OCI-LY1 (cell line): ENCODE results near the gene SEMA3A.

Experiments used
- EZH2 ChIP-seq: fragments of 200-600 bp; sonication (generic), shearing (Covaris generic); IDR thresholded peaks from 2 replicates; pipeline ENCODE4 v1.8.0; 2017; ENCODE audit warnings: borderline replicate concordance, mixed run types, mild to moderate bottlenecking, antibody characterized with exemption, low read length, moderate library complexity, mixed read lengths
- TF ChIP-seq, protein P1 (sequence below): fragments of 200-600 bp; sonication (generic), shearing (Covaris generic); IDR thresholded peaks from 2 replicates; pipeline ENCODE4 v1.5.1; 2017; ENCODE audit warnings: mild to moderate bottlenecking, antibody characterized with exemption, low read length, moderate library complexity, mixed read lengths

- TF ChIP-seq, protein P1, sequence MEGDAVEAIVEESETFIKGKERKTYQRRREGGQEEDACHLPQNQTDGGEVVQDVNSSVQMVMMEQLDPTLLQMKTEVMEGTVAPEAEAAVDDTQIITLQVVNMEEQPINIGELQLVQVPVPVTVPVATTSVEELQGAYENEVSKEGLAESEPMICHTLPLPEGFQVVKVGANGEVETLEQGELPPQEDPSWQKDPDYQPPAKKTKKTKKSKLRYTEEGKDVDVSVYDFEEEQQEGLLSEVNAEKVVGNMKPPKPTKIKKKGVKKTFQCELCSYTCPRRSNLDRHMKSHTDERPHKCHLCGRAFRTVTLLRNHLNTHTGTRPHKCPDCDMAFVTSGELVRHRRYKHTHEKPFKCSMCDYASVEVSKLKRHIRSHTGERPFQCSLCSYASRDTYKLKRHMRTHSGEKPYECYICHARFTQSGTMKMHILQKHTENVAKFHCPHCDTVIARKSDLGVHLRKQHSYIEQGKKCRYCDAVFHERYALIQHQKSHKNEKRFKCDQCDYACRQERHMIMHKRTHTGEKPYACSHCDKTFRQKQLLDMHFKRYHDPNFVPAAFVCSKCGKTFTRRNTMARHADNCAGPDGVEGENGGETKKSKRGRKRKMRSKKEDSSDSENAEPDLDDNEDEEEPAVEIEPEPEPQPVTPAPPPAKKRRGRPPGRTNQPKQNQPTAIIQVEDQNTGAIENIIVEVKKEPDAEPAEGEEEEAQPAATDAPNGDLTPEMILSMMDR: no peak
- no peak for TF ChIP-seq EZH2
Observed at GRCh38 chr7:83964318-83964717, 230.3 kb downstream of the SEMA3A start.
